Renal cortex interstitium (tissue), 11 donors: Measurements from ENCODE around the gene MS4A10. TPM values are rescaled to one million over a fixed set of nuclear protein-coding genes. Genes with fewer than 3 reads are reported as not detected.

Source experiments
- DNase-seq, 11 donors: peaks; one replicate each; pipeline ENCODE4 v3.0.0-alpha.2; 2013; ENCODE audit warnings: low read depth in 9 of 11, low spot score in 4 of 11; ENCODE audit errors: extremely low read depth in 1 of 11
- polyA plus RNA-seq, 3 donors: library from polyadenylated mRNA; unstranded; fragments of 120-200 nt; gene quantifications; one replicate each; pipeline ENCODE4 v1.2.1, GENCODE V29; 2013; ENCODE audit not compliant: insufficient read length in 3 of 3

MS4A10 gene
- polyA plus RNA-seq, 3 donors = 0.13 to 0.21 (median 0.19) TPM

DNA sequence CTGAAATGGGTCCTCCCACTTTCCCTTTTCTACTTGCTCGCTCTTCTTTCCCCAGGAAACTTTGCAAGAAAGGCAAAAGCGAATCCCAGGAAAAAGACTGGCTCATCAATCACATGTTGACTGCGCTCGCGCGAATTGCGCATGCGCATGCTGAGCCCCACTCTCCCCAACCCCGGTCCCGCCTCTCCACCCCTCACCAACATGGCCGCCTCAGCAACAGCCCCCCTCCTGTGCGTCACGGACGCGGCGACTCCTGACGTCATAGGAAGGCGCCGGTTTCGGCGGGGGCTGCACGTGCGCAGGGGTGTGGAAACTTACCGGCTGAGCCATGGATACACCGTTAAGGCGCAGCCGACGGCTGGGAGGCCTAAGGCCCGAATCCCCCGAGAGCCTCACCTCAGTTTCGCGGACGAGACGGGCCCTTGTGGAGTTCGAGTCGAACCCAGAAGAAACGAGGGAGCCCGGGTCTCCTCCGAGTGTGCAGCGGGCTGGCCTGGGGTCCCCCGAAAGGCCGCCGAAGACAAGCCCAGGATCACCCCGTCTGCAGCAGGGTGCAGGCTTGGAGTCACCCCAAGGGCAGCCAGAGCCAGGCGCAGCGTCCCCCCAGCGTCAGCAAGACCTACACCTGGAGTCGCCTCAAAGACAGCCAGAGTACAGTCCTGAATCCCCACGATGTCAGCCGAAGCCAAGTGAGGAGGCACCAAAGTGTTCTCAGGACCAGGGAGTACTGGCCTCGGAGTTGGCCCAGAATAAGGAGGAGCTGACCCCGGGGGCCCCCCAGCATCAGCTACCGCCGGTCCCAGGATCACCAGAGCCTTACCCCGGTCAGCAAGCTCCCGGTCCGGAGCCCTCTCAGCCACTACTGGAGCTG is 56.9 kb downstream of the MS4A10 start, which contains the start of gene CCDC86:
TSS of gene CCDC86 (plus strand) at position 317 of the 871 bp plus-strand sequence. CDS start at position 329, 12 bp downstream.
- DNase-seq = peak; percentile 90 to 98 (median 95)

GRCh38 chr11:60842668-60843600 is 57.8 kb downstream of the MS4A10 start:
- DNase-seq = no peak

DNA sequence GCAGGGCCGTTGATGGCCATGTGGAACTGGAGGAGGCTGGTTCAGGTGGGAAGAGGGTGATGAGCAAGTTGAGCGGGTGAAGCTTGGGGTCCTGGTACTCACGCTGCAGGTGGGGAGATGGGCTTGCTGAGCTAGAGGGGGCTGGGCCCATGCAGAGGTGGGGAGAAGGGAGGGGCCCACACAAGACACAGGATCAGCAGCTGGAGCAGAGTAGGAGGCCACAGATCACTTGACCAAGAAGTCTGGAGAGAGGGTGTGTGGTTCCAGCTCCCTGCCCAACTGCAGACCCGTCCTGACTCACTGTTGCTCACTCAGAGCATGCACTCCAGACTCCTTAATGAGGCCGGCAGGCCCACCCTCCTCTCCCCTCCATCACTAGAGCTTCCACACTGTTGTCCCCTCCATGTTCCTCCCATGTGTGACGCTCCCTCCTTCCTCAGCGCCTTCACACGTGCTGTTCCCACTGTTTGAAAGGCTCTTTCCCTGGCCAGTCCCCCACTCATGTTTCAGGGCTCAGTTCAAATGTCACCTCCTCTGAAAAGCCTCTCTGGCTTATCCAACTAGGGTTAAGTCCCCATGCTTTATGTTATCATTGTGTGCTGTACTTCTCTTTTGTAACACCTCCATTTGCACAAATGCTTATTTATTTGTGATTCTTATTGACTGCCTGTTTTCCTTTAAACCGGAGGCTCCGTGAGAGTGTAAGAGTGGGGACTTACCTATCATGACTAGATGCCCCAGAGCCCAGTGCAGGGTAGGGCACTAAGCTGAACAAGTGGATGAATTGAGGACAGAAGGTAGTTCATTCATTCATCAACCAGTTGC is 59.1 kb downstream of the MS4A10 start:
- DNase-seq = no peak

DNA sequence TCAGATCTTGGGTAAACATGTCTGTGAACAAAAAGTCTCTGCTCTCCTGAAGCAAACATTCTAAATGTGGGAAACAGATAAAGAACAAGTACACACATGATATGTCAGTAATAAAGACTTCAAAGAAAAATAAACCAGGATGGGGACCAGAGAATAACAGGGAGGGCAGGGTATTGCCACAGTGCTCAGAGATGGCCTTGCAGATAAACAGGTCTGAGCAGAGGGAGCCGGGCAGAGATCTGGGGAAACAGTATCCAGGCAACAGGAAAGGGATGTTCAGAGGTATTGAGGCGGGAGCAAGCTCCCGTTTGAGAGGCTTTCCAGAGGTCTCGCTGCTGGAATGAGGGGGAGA is 59.7 kb downstream of the MS4A10 start:
- no peak for DNase-seq

DNA sequence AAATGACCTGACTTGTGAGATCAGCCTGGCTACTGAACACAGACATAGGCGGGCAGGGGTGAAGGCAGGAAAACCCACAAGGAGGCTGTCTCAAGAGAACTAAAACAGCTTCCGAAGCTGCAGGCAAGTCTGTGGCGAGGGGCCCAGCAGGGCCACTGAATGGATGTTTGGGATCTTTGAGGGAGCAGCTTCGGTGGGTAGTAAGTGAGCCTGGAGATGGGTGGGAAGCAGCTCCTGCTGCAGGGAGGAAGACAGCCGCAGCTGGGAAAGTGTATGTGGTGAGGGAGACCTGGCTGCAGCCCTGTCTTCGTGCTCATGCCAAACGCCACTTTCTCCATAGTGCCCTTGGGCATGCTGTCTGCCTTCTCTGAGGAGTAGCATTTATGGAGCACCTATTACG is 60.2 kb downstream of the MS4A10 start:
- DNase-seq = no peak

GRCh38 chr11:60847281-60847680 is 62.1 kb downstream of the MS4A10 start:
- DNase-seq = no peak

DNA sequence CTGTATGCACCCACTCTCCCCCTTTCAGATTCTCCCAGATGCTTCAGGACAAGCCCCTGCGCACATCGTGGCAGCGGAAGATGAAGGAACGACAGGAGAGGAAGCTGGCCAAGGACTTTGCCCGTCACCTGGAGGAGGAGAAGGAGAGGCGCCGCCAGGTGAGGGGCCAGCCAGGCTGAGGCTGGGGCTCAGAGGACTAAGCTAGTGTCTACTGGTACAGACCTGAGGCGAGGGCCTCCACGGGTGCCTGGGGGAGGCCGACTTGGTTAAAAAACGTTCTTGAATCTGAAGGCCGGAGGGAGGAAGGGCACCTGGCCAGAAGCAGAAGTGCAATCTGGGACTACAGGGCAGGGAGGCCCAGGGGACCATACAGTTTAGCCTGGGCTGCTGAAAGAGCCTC is 62.8 kb downstream of the MS4A10 start:
- DNase-seq = no peak

- no peak for DNase-seq
Observed at GRCh38 chr11:60848714-60849151, 63.6 kb downstream of the MS4A10 start.

DNA sequence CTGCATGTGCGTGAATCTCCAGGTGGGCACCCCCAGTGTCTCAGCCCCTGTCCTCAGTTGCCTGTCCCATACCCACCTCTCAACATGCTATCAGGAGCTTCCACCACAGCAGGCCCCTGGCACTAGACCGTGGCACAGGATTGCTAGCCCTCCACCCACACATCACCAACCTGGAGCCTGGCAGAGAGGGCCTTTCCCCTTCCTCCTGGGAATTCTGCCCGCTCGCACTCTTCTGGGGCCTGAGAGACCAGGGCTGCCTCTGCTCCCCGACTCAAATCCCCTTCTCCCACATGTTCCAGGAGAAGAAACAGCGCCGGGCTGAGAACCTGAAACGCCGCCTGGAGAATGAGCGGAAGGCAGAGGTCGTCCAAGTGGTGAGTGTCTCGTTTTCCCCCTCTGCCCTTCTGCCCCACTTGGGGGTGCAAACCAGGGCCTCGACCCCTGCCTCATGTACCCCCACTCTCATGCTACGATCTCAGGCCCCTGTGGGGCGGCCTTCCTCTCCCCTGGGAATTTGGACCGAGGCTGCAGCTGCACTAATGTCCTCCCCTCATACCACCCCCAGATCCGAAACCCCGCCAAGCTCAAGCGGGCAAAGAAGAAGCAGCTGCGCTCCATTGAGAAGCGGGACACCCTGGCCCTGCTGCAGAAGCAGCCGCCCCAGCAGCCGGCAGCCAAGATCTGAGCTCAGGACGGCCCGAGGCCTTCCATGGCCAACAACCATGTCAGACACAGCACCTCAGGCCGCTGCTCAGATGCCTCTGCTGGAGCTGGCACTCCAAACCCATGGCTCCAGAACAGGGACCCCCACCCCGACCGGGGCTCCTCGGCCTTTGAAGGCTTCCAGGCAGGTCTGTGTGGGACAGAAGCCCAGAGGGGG is 64.7 kb downstream of the MS4A10 start:
- no peak for DNase-seq

Other genes starting within 250 kb of the MS4A10 start
- under 1 TPM in 1 of 3 donors, not detected in 2; 0.20 TPM for gene MS4A8, start 85.7 kb upstream of the MS4A10 start, polyA plus RNA-seq
- not detected for gene MS4A18, start 60.6 kb upstream of the MS4A10 start, polyA plus RNA-seq
- not detected for gene MS4A15, start 28.5 kb upstream of the MS4A10 start, polyA plus RNA-seq
- gene CCDC86, start 56.8 kb downstream of the MS4A10 start, polyA plus RNA-seq = 10 to 100 TPM; 15.2 to 22.0 (median 19.2) TPM
- under 1 TPM; 0.09 to 0.23 (median 0.20) TPM for gene PTGDR2, start 70.6 kb downstream of the MS4A10 start, polyA plus RNA-seq
- gene ZP1, start 82.2 kb downstream of the MS4A10 start, polyA plus RNA-seq = under 1 TPM in 2 of 3 donors, not detected in 1; 0.12 to 0.32 TPM
- 100 to 1,000 TPM; 120 to 148 (median 134) TPM for gene PRPF19, start 121.3 kb downstream of the MS4A10 start, polyA plus RNA-seq
- gene TMEM109, start 128.8 kb downstream of the MS4A10 start, polyA plus RNA-seq = 10 to 100 TPM; 80.1 to 96.6 (median 86.7) TPM
- gene TMEM132A, start 139.1 kb downstream of the MS4A10 start, polyA plus RNA-seq = 10 to 100 TPM; 49.2 to 90.8 (median 83.4) TPM
- 10 to 100 TPM; 14.2 to 19.1 (median 18.5) TPM for gene SLC15A3, start 166.8 kb downstream of the MS4A10 start, polyA plus RNA-seq
- gene CD6, start 186.3 kb downstream of the MS4A10 start, polyA plus RNA-seq = 1 to 10 TPM in 2 of 3 donors, under 1 TPM in 1; 0.95 to 1.5 (median 1.4) TPM